HepG2 (cell line): Measurements from ENCODE around the gene PWP1. TPM values are rescaled to one million over a fixed set of nuclear protein-coding genes. Genes with fewer than 3 reads are reported as not detected.

Experiments
- ARNT2 ChIP-seq: sonication (generic); formaldehyde crosslinking; IDR thresholded peaks from 2 replicates; pipeline ENCODE4 v1.8.0; 2022; ENCODE audit warnings: mild to moderate bottlenecking, low read depth, missing genetic modification reagents, moderate library complexity
- DMTF1 ChIP-seq: sonication (generic); formaldehyde crosslinking; IDR thresholded peaks from 2 replicates; pipeline ENCODE4 v1.4.0; 2020; ENCODE audit warnings: mild to moderate bottlenecking, missing genetic modification reagents
- FOXA1 ChIP-seq, 2 experiments: fragments of 450-650 bp in 1 of 2; sonication (generic) in 1 of 2; formaldehyde crosslinking in 1 of 2; IDR thresholded peaks; 2 replicates each; pipeline versions ENCODE4 v1.4.0 to v1.6.1; 2016 to 2020; ENCODE audit warnings: missing genetic modification reagents in 1 of 2
- HHEX ChIP-seq: IDR thresholded peaks from 2 replicates; pipeline ENCODE4 v1.6.1; 2016; ENCODE audit warnings: control low read depth
- KDM6A ChIP-seq: IDR thresholded peaks from 2 replicates; pipeline ENCODE4 v1.6.1; 2016; ENCODE audit warnings: low read depth
- MATR3 ChIP-seq: sonication (generic); formaldehyde crosslinking; IDR thresholded peaks from 2 replicates; pipeline ENCODE4 v1.4.0; 2020; ENCODE audit warnings: missing genetic modification reagents
- MTF2 ChIP-seq: sonication (generic); formaldehyde crosslinking; IDR thresholded peaks from 2 replicates; pipeline ENCODE4 v1.5.0; 2020; ENCODE audit warnings: missing genetic modification reagents, borderline replicate concordance
- MXD3 ChIP-seq: IDR thresholded peaks from 2 replicates; pipeline ENCODE4 v1.6.1; 2016; ENCODE audit warnings: mild to moderate bottlenecking, missing biosample characterization, missing genetic modification reagents
- NR2C2 ChIP-seq: sonication (generic); formaldehyde crosslinking; IDR thresholded peaks from 2 replicates; pipeline ENCODE4 v1.4.0; 2020; ENCODE audit warnings: missing genetic modification reagents, mild to moderate bottlenecking, moderate library complexity, borderline replicate concordance
- PAX8 ChIP-seq: sonication (generic); formaldehyde crosslinking; IDR thresholded peaks from 2 replicates; pipeline ENCODE4 v1.8.0; 2022; ENCODE audit warnings: mild to moderate bottlenecking, missing genetic modification reagents, borderline replicate concordance
- PITX1 ChIP-seq: sonication (generic); formaldehyde crosslinking; IDR thresholded peaks from 2 replicates; pipeline ENCODE4 v1.5.1; 2020; ENCODE audit warnings: mild to moderate bottlenecking, missing genetic modification reagents
- SAP130 ChIP-seq: IDR thresholded peaks from 2 replicates; pipeline ENCODE4 v1.6.1; 2016; ENCODE audit warnings: low read depth
- SIX4 ChIP-seq: sonication (generic); formaldehyde crosslinking; IDR thresholded peaks from 2 replicates; pipeline ENCODE4 v1.4.0; 2020; ENCODE audit warnings: missing genetic modification reagents
- SMAD9 ChIP-seq: sonication (generic); formaldehyde crosslinking; IDR thresholded peaks from 2 replicates; pipeline ENCODE4 v1.5.1; 2020; ENCODE audit warnings: mild to moderate bottlenecking, missing genetic modification reagents
- XBP1 ChIP-seq: sonication (generic); formaldehyde crosslinking; IDR thresholded peaks from 2 replicates; pipeline ENCODE4 v1.5.0; 2020; ENCODE audit warnings: missing genetic modification reagents
- ZFP1 ChIP-seq: IDR thresholded peaks from 2 replicates; pipeline ENCODE4 v1.6.1; 2016
- ZNF282 ChIP-seq: fragments of 450-650 bp; IDR thresholded peaks from 2 replicates; pipeline ENCODE4 v1.6.1; 2018; ENCODE audit not compliant: partially characterized antibody
- ZNF451 ChIP-seq: sonication (generic); formaldehyde crosslinking; IDR thresholded peaks from 2 replicates; pipeline ENCODE4 v1.5.0; 2020; ENCODE audit warnings: mild to moderate bottlenecking, missing genetic modification reagents
- ZNF550 ChIP-seq: sonication (generic); formaldehyde crosslinking; IDR thresholded peaks from 2 replicates; pipeline ENCODE4 v1.4.0; 2020; ENCODE audit warnings: mild to moderate bottlenecking, missing genetic modification reagents, borderline replicate concordance
- ZNF747 ChIP-seq: sonication (generic); formaldehyde crosslinking; IDR thresholded peaks from 2 replicates; pipeline ENCODE4 v1.8.1; 2023; ENCODE audit warnings: missing genetic modification reagents, mild to moderate bottlenecking, borderline replicate concordance
- ZSCAN29 ChIP-seq: sonication (generic); formaldehyde crosslinking; conservative IDR thresholded peaks from 2 replicates; pipeline ENCODE4 v1.4.0; 2020; ENCODE audit warnings: mild to moderate bottlenecking, missing genetic modification reagents
- polyA plus RNA-seq, 8 experiments: library from polyadenylated mRNA; depleted of rRNA in 3 of 8; stranded (reverse) in 7 of 8; unstranded in 1 of 8; fragments of >200 nt; fragmentation: Illumina TruSeq in 4 of 8; extraction: Trizol in 4 of 8; gene quantifications; 2 replicates each; pipeline versions ENCODE4 v1.2.1 to v1.2.3, GENCODE V29; 2011 to 2016; ENCODE audit warnings: low read depth in 4 of 8, missing spikeins in 1 of 8, mixed read lengths in 1 of 8; ENCODE audit not compliant: insufficient read depth in 1 of 8
- total RNA-seq, 5 experiments: library from RNA; depleted of rRNA; stranded (reverse); fragments of >200 nt; fragmentation: Illumina TruSeq; extraction: Trizol; gene quantifications; 2 replicates each; pipeline ENCODE4 v1.2.3, GENCODE V29; 2016; ENCODE audit warnings: low read depth in 1 of 5
- TF ChIP-seq, protein P1 (sequence below): sonication (generic); formaldehyde crosslinking; IDR thresholded peaks from 2 replicates; pipeline ENCODE4 v1.5.1; 2020; ENCODE audit warnings: mild to moderate bottlenecking, missing genetic modification reagents, borderline replicate concordance
- TF ChIP-seq, protein P2 (sequence below): sonication (generic); formaldehyde crosslinking; IDR thresholded peaks from 2 replicates; pipeline ENCODE4 v1.8.1; 2023; ENCODE audit warnings: missing genetic modification reagents, inconsistent platforms, borderline replicate concordance

The PWP1 gene
- total and polyA plus RNA-seq, 2 of the 13 experiments (the other 11 are each of a cell fraction or from before 2014, with no cell fraction given) = 65.9 to 70.2 TPM

- no peak for TF ChIP-seq ARNT2
- TF ChIP-seq DMTF1 (CRISPR knock-in tag) = no peak
- TF ChIP-seq ZNF550 (CRISPR knock-in tag) = no peak
- TF ChIP-seq ZNF282 = no peak
- no peak for TF ChIP-seq ZSCAN29 (CRISPR knock-in tag)
- no peak for TF ChIP-seq FOXA1 (IDR thresholded peaks at IDR 0.05)
- TF ChIP-seq FOXA1 (CRISPR knock-in tag; IDR thresholded peaks at IDR 0.05) = no peak
- TF ChIP-seq MXD3 = peak; percentile 65; the same call in 1 of the 2 replicates
- 0 out of 2 replicates have a peak, but pooled peaks have one; percentile 10 for TF ChIP-seq SIX4 (CRISPR knock-in tag)
- TF ChIP-seq HHEX (CRISPR knock-in tag) = no peak
- TF ChIP-seq XBP1 (CRISPR knock-in tag) = no peak
- TF ChIP-seq SAP130 (CRISPR knock-in tag) = peak; percentile 80
- peak; percentile 42; the same call in 1 of the 2 replicates for TF ChIP-seq ZNF451 (CRISPR knock-in tag)
- TF ChIP-seq ZNF747 = no peak
- TF ChIP-seq PAX8 (CRISPR knock-in tag) = no peak
- no peak for TF ChIP-seq ZFP1
- TF ChIP-seq KDM6A (CRISPR knock-in tag) = no peak
- TF ChIP-seq SMAD9 = no peak
- no peak for TF ChIP-seq NR2C2 (CRISPR knock-in tag)
- TF ChIP-seq MATR3 (CRISPR knock-in tag) = no peak
- TF ChIP-seq, protein P1, sequence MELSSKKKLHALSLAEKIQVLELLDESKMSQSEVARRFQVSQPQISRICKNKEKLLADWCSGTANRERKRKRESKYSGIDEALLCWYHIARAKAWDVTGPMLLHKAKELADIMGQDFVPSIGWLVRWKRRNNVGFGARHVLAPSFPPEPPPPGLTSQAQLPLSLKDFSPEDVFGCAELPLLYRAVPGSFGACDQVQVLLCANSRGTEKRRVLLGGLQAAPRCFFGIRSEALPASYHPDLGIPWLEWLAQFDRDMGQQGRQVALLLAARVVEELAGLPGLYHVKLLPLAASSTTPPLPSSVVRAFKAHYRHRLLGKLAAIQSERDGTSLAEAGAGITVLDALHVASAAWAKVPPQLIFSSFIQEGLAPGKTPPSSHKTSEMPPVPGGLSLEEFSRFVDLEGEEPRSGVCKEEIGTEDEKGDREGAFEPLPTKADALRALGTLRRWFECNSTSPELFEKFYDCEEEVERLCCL (CRISPR knock-in tag) = no peak
- no peak for TF ChIP-seq PITX1 (CRISPR knock-in tag)
- TF ChIP-seq, protein P2, sequence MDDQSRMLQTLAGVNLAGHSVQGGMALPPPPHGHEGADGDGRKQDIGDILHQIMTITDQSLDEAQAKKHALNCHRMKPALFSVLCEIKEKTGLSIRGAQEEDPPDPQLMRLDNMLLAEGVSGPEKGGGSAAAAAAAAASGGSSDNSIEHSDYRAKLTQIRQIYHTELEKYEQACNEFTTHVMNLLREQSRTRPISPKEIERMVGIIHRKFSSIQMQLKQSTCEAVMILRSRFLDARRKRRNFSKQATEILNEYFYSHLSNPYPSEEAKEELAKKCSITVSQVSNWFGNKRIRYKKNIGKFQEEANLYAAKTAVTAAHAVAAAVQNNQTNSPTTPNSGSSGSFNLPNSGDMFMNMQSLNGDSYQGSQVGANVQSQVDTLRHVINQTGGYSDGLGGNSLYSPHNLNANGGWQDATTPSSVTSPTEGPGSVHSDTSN (CRISPR knock-in tag) = no peak
- no peak for TF ChIP-seq MTF2 (CRISPR knock-in tag)
Observed at GRCh38 chr12:107760809-107761501, 75.4 kb downstream of the PWP1 start, which contains the start of gene PRDM4 (continued).
